NCI-H146 treated with DMSO at 0.1 percent for 48 hours (cell line): ENCODE results near the gene UBE2E2.

Experiments used
- DNase-seq: peaks from one replicate; lab custom pipeline; 2025; ENCODE audit not compliant: unreplicated experiment; lab: John Stamatoyannopoulos, UW

The UBE2E2 gene

DNA sequence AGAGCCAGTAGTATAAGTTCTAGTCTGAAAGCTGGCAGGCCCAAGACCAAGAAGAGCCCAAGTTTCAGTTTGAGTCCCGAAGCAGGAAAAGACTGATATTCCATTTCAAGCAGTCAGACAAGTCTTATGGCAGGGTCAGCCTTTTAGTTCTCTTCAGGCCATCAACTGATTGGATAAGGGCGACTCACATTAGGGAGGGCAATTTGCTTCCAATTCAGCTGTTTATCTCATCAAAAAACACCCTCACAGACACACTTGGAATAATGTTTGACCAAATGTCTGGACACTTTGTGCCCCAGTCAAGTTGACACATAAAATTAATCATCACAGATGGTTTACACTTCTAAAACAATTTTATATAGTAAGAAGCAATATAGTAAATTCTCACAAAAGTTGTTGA lies 69.7 kb downstream of the UBE2E2 start:
- DNase-seq = no peak

DNA sequence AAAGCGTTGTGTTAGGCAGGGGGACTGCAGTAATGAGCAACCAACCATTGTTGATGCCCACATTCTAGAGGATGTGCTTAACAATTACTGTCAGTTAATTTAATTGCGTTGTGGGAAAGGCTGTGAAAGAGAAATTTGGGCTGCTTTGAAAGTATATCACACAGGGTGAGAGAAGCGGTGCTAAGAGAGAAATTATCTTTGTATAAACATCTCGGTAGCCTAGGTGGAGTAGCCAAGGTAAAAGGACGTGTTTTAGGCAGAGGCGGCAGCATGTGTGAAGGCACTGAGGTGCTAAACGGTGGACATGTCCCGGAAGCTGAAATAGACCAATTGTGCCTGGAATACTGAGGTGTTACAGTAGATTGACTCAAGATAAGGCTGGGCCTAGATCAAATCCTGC lies 71.9 kb downstream of the UBE2E2 start:
- no peak for DNase-seq

DNA sequence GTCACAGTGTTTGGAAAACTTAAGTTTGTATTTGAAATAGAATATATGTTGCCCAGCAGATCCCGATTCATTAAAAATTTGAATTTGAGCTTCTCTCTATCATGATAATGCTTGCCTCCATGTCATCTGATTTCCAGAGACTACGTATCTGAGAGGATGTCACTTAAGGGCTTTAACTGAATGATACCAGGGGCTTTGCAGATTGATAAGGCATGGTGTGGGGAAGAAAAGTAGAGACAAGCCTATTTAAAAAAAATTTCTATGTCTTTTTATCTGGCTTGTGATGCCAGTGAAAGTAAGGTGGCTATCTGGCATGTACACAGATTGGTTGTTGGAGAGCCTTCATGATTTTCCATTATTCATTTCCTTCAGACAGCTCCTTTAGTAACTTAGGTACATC lies 72.7 kb downstream of the UBE2E2 start:
- DNase-seq = no peak

DNA sequence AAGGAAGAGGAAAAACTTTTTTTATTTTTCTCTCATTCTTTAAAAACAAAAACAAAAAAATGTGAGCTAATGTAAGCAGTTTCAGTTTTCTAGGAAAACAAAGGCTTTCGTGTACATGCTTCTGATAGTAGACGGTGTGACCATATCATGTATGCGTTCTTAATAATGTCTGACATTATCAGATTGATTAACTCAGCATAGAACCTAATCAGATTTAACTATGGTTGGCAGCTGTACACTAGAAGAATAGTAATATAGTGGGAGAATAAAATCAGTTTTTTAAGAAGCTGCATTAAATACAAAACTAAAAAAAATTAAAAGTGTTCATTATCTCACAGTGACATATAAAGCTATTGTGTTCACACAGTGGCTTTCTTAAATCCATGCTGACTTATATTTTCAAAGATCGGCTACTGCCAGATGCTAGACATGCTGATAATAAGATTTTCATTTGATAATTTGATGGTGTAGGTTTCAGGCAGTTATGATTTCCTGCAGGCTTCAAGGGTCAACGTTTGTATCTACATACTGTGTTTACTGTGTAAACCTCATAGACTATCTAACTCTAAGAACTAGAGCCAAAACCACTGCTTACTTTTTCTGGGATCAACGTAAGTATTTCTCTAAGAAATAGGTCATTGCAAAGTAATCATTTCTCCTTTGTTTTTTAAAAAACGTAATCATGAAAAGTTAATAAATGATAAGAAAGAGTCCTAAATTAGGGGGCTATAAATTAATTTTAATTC lies 74.0 kb downstream of the UBE2E2 start:
- peak; percentile 27 for DNase-seq

DNA sequence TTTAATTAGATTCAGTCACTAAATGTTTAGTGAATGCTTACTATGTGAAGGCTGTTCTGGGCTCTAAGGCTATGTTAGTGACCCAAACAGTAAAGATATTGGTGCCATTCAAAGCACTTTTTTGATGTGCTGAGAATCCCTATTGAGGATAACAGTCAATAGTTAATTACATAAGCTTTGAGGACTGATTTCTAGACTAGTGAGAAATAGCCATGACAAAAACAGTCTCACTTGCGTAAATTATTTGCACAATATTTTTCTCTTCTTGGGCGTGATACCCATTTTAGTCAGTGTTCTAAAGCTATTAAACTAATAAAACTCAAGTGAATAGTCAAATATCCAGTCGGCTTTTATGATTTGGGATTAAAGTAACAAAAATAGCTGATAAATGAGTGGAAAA lies 74.6 kb downstream of the UBE2E2 start:
- DNase-seq = no peak

DNA sequence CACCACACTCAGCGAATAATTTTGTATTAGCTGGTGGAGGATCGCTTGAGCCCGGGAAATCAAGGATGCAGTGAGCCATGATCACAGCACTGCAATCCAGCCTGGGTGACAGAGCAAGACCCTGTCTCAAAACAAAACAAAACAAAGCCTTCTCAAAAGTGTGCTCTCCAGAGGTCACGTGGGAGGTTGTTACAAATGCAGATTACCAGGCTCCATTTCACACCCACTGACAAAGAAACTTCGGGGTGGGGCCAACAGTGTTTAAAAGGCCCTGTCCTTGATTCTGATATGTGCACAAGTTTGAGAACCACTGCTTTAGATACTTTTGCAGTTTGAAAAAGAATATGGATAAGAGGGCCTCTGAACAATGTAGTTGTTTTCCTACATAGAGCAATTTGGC lies 80.5 kb downstream of the UBE2E2 start:
- no peak for DNase-seq

DNA sequence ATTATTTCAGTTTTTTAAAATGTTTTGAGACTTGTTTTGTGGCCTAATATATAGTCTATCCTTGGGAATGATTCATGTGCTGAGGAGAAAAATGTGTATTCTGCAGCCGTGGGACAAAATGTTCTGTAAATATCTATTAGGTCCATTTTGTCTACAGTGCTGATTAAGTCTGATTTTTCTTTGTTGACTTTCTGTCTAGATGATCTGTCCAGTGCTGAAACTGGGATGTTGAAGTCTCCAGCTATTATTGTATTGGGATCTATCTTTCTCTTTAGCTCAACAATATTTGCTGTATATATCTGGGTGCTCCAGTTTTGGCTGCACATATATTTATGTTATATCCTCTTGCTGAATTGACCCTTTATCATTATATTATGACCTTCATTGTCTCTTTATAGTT lies 85.2 kb downstream of the UBE2E2 start:
- no peak for DNase-seq

DNA sequence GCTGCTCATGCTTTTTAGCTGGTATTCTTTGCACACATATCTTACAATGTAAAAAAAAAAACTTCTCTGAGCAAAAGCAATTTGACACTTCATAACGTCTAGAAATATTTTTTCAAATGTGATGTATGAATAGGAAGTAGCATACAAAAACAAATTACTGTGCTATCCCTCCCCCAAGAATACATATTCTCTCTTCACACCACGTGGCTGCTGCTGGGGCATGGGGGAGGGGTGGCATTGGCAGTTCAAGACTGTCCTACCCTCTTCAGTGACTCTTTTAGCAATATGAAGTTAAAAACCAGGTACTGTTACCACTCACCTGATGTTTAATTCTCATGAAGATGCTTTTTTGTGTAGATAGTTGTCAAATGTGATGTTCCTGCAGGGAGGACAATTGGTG lies 85.6 kb downstream of the UBE2E2 start:
- no peak for DNase-seq

DNA sequence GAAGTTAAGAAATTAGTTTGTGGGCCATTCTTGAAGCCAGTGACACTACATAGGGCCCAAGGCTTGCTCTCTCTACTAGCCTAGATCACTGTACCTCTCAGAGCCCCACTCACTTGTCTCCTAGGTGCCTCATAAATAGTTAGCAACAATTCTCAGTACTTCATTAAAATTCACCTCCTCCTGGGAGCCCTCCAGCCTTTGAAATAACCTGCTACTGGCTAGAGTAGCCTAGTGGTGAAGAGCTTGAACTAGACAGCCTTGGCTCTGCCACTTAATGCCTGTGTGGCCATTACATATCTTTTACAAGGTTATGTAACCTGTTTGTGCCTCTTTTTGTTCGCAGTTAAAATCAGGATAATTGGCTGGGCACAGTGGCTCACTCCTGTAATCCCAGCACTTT lies 89.3 kb downstream of the UBE2E2 start:
- no peak for DNase-seq

DNA sequence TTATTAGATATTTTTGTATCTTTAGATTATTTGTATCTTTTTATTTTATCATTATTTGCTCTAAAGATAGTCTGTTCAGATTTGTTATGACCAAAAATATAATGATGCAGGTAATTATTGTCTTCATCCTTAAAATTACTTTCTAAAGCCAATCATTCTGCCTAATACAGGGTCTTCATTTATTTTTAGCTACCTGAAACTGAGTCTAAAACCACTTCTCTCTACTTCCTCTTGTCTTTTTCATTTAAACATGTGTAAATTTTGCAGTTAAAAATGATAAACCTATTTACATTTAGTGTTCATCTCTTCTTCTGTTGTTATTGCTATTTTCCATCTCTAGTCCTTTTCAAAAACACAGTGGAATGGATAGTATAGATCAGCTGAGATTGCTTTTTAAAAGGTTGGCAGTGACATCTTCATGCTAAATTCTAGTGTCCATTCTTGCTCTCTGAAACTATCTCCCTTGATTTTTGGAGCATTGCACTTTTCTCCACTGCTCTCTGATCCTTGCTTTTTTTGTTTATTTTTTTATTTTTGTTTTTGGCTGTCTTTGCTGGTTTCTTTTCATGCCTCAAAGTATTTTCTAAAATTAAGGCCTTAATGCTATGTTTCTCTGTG lies 91.8 kb downstream of the UBE2E2 start:
- no peak for DNase-seq

DNA sequence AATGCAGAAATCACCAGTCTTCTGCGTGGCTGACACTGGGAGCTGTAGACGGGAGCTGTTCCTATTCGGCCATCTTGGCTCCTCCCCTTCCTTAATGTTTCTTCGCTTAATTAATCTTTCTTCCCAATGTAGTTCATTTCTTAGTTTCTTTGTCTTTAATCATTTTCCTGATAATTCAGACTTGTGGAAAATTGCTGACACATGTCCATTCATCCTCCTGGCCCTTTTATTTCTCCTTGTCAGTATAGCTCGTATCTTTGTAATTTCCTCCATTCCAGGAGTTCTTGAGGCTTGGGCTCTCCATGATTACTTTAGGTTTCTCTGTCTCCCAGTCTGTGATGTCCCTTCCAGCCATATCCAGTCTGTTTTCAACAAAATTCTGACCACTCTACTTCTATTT lies 98.7 kb downstream of the UBE2E2 start:
- no peak for DNase-seq

DNA sequence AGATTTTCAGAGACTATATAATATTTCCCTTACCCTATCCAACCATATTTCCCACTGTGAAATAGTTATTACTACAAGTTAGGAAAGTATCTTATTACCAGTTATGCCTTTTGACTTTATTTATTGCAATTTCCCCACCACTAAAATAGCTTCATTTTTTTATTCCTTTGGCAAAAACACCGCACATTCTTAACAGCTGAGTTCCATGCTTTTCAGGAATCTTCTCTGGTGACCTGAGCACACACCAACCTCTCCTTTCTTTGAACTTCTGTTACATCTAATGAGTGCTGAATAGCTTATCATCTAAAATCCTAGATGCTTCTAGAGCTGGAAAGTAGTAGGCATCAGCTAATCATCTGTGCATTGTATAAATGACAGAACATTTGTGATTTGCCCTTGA lies 99.1 kb downstream of the UBE2E2 start:
- no peak for DNase-seq

DNA sequence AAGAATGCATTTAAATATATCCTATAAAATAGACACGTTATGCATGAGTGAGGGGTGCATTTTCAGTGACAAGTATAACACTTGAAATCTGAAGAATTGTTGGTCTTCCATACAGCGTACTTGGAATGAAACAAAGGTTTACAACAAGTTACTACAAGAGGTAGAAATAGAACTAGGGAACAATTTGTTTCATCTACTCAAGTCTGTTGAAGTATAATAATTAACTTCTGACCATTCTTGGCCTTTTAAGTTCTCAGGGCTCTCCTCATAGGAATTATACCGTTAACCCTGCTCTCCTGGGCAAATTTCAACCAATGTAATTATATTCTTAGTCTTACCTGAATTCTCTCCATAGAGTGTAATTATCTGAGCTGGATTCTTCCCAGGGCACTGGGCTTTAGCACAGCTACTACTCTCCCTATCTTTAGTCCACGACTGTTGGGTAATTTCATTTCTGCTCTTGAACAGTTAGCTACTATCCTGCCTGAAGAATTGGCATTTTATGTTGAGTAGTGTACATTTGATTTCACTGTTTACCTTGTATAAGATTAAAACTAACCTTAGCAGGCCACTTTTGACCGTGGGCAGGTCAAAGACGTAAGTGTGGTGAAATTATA lies 100.6 kb downstream of the UBE2E2 start:
- DNase-seq = no peak

DNA sequence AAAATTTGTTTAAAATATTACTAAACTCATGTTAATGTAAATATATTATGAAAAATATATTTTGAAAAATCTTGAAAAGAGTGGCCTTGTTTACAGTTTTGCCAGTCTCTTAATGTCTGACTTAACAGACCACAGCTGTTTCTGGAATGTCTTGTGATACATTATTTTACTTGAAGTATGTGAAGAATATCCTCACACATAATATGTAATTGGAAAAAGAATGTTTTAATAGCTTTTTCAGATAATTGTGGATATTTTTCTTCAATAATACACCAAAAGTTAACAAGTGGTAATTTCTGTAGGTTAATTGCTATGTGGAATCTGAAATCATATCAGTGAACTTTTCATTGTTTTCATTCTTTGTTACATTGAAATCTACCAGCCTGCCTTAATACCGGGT lies 101.3 kb downstream of the UBE2E2 start:
- no peak for DNase-seq

DNA sequence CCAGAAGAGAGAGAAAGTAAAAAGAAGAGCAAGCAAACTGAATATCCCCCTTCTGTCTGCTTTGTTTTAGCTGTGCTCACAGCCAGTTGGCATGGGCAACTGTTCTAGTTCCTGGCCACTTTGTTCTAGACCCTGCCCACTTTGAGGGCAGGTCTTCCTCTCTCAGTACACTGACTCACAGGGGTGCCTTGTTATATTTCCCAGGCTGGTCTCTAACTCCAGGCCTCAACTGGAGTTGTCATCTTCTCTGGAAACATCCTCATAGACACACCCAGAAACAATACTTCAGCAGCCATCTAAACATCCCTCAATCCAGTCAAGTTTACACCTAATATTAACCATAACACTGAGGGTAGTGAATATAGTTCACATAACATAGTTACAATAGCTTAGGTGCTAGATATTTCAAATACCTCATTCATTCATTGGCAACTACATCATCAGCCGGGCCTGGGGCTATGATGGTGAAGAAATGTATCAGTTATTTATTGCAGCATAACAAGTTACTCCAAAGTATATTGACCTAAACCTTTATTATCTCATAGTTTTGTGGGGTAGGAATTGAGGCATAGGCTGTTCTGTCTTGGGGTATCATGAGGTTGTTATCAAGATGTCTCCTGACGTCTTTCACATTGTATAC lies 106.0 kb downstream of the UBE2E2 start:
- no peak for DNase-seq

DNA sequence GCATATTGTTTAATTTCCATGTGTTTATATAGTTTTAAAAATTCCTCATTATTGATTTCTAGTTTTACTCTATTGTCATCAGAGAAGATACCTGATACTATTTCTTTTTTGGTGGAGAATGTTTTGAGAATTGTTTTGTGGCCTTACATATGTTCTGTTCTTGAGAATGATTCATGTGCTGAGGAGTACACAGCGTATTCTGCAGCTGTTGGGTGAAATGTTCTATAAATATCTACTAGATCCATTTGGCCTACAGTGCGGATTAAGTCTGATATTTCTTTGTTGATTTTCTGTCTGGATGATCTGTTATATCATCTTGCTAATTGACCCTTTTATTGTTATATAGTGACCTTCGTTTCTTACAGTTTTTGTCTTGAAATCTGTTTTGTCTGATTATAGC lies 109.7 kb downstream of the UBE2E2 start:
- no peak for DNase-seq

DNA sequence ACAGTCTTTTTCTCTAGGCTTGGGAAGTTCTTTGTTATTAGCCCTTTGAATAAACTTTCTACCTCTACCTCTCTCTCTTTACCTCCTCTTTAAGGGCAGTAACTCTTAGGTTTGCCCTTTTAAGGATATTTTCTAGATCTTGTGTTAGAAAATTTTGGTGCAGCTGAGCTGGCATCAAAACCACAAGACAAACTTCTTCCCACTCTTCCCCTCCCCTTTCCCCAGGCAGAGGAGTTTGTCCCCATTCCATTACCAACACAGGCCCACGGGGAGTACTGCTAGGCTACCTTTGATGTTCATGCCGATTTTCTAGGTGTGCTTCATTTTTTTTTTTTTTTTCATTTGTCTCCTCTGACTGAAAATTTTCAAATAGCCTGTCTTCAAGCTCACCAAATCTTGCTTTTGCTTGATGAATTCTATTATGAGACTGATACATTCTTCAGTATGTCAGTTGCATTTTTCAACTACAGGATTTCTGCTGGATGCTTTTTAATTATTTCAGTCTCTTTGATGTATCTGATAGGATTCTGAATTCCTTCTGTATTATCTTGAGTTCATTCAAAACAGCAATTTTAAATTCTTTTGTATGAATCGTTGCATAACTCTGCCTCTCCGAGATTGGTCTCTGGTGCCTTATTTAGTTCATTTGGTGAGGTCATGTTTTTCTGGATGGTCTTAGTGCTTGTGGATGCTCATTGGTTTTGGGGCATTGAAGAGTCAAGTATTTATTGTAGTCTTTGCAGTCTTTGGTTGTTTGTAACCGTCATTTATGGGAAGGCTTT lies 112.0 kb downstream of the UBE2E2 start:
- DNase-seq = no peak

DNA sequence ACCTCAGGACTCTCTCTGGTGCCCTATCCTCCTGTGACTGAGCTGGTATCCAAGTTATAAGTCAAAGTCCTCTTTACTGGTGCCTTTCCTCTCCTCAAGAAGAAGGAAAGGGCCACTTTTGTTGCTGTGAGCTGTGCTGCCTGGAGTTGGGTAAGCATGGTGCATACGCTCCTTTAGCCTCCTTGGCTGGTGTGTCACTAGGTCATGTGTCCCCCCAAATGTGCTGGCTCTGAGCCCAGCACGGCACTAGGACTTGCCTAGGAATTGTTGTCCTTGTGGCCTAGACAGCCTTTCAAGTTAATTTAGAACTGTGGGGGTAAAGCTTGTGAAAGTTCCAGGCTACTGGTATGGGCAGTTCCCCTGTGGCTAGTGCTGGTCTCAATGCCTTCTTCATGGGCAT lies 113.8 kb downstream of the UBE2E2 start:
- no peak for DNase-seq

DNA sequence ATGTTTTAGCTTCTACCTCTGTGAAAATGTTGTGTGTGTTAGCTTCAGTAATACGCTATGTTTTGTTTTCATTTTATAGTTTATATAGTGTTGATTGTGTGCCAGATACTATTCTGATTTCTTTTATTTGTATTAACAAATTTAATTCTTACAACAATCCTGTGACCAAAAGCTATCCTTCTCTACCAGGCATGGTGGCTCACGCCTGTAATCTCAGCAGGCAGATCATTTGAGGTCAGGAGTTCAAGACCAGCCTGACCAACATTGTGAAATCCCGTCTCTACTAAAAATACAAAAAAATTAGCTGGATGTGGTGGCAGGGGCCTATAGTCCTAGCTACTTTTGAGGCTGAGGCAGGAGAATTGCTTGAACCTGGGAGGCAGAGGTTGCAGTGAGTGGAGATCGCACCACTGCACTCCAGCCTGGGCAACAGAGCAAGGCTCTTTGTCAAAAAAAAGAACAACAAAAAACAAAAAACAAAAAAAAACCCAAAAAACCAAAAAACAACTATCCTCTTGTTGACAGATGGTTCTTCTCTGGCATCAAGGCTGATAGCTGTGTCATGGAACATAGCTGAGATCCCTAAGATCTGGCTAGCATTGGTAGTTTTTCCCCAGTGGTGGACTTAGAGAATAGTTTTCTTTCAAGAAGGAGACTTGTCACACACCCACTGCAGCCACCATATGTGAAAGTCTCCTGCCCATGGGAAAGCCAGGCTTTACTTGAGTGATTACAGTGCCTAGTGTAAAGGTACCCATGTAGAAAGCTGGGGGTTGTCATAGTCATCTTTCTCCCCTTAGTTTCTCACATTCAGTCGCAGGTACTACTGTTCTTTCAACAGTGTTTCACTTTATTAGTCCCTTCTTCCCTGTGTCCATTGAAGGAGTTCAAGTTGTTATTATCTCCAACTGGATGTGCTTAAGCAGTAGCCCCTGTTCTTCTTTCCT lies 116.5 kb downstream of the UBE2E2 start:
- no peak for DNase-seq
